Measurements from ENCODE around the gene SFMBT2.

- no peak for TF ChIP-seq CTCF (IDR thresholded peaks at IDR 0.05)
- no peak for TF ChIP-seq POLR2AphosphoS5 (IDR thresholded peaks at IDR 0.05)
Measured at GRCh38 chr10:7378602-7379403, 32.0 kb downstream of the SFMBT2 start.

Measured in esophagus muscularis mucosa (tissue), 3 donors.